Naive thymus-derived CD4-positive, alpha-beta T cell (primary cell): ENCODE measurements around the gene SPATA4. TPM values are rescaled to one million over a fixed set of nuclear protein-coding genes. Genes with fewer than 3 reads are reported as not detected.

Experiments
- ATAC-seq: fragments of 150-1000 bp; cut with Tn5 transposase; 2 replicates; pipeline ENCODE4 v1.10.0; 2021; ENCODE audit warnings: mild to moderate bottlenecking, moderate library complexity
- CTCF ChIA-PET: fragments of 350-600 bp; sonication (Branson Sonifier 250); formaldehyde crosslinking; loops from one replicate; lab custom pipeline; 2021; ENCODE audit warnings: antibody characterized with exemption; lab: Charles Lee
- POLR2A ChIA-PET: fragments of 350-600 bp; sonication (Branson Sonifier 250); formaldehyde crosslinking; loops from one replicate; lab custom pipeline; 2021; ENCODE audit warnings: antibody characterized with exemption, inconsistent platforms; lab: Charles Lee
- DNase-seq, 9 donors: peaks; one replicate each; pipeline versions ENCODE4 v3.0.0 to v3.0.0-alpha.2; 2020 to 2022; ENCODE audit warnings: mixed read lengths in 1 of 9
- H3K27ac ChIP-seq: one replicate; pipeline ENCODE4 v1.7.0; 2013; ENCODE audit warnings: mild to moderate bottlenecking, low read depth, low read length, moderate library complexity
- H3K27me3 ChIP-seq, 2 donors: one replicate each; pipeline ENCODE4 v1.7.0; 2013; ENCODE audit warnings: low read length in 2 of 2, mild to moderate bottlenecking in 2 of 2, moderate library complexity in 2 of 2; ENCODE audit not compliant: control insufficient read depth in 2 of 2, insufficient read depth in 2 of 2
- H3K36me3 ChIP-seq, 3 experiments: 1 replicate in 2 of 3; 2 replicates in 1 of 3; pipeline ENCODE4 v1.7.0; 2013; ENCODE audit warnings: low read length in 3 of 3, mild to moderate bottlenecking in 3 of 3, moderate library complexity in 1 of 3; ENCODE audit not compliant: insufficient read depth in 3 of 3, control insufficient read depth in 2 of 3
- H3K4me1 ChIP-seq, 2 donors: one replicate each; pipeline ENCODE4 v1.7.0; 2013; ENCODE audit warnings: low read length in 2 of 2, mild to moderate bottlenecking in 2 of 2, moderate library complexity in 1 of 2; ENCODE audit not compliant: control insufficient read depth in 2 of 2, insufficient read depth in 2 of 2
- H3K4me3 ChIP-seq: 2 replicates; pipeline ENCODE4 v1.7.0; 2013; ENCODE audit warnings: mild to moderate bottlenecking, low read length
- H3K9me3 ChIP-seq, 3 experiments: 1 replicate in 2 of 3; 2 replicates in 1 of 3; pipeline ENCODE4 v1.7.0; 2013; ENCODE audit warnings: low read length in 3 of 3; ENCODE audit not compliant: control insufficient read depth in 2 of 3
- H3K27ac Mint-ChIP-seq, 9 donors: one replicate each; pipeline ENCODE4 v1.8.0; 2020 to 2022; ENCODE audit warnings: mixed read lengths in 9 of 9, mild to moderate bottlenecking in 8 of 9, moderate library complexity in 5 of 9, inconsistent platforms in 2 of 9
- H3K27me3 Mint-ChIP-seq, 5 donors: one replicate each; pipeline ENCODE4 v1.8.0; 2021 to 2022; ENCODE audit warnings: mixed read lengths in 5 of 5, mild to moderate bottlenecking in 1 of 5
- H3K36me3 Mint-ChIP-seq, 5 donors: one replicate each; pipeline ENCODE4 v1.8.0; 2020 to 2022; ENCODE audit warnings: mixed read lengths in 5 of 5, mild to moderate bottlenecking in 3 of 5, inconsistent platforms in 1 of 5
- H3K4me1 Mint-ChIP-seq, 7 donors: one replicate each; pipeline ENCODE4 v1.8.0; 2020 to 2022; ENCODE audit warnings: mixed read lengths in 7 of 7, mild to moderate bottlenecking in 3 of 7, inconsistent platforms in 1 of 7
- H3K4me3 Mint-ChIP-seq, 10 donors: one replicate each; pipeline ENCODE4 v1.8.0; 2020 to 2022; ENCODE audit warnings: mild to moderate bottlenecking in 10 of 10, mixed read lengths in 10 of 10, moderate library complexity in 6 of 10, inconsistent platforms in 2 of 10
- H3K9me3 Mint-ChIP-seq, 11 donors: one replicate each; pipeline ENCODE4 v1.8.0; 2020 to 2022; ENCODE audit warnings: mixed read lengths in 11 of 11, mild to moderate bottlenecking in 4 of 11, inconsistent platforms in 1 of 11, moderate library complexity in 1 of 11
- intact Hi-C, 2 donors: fragments of 100-400 bp; cut with micrococcal nuclease; formaldehyde crosslinking; loops; one replicate each; pipeline ENCODE4 v1.15.1; 2023
- polyA plus RNA-seq, 2 donors: library from polyadenylated mRNA; unstranded; fragments of 300-500 nt; fragmentation: Illumina TruSeq; gene quantifications; one replicate each; pipeline ENCODE4 v1.2.3, GENCODE V29; 2021
- total RNA-seq, 6 experiments: library from RNA in 5 of 6; stranded (reverse) in 5 of 6; gene quantifications; 1 replicate in 5 of 6; 2 replicates in 1 of 6; pipeline ENCODE4 v1.2.3 and lab custom pipeline; 2021 to 2026

The SPATA4 gene
- total and polyA plus RNA-seq, 7 experiments from 2014 or later = not detected

GRCh38 chr4:176210579-176211296, 15.4 kb upstream of the SPATA4 start:
- ATAC-seq = no peak
- Mint-ChIP-seq H3K4me1 (peaks cover 0 to 1% (median 0%) of the 10 kb centered on the region in 7 donors), H3K9me3 (peaks cover 0 to 4% (median 0%) of the 10 kb centered on the region in 11 donors), H3K27ac (no peak overlapping the region), H3K4me3 (no peak overlapping the region), H3K27me3 (peaks cover 14 to 43% (median 29%) of the 10 kb centered on the region in 5 donors), H3K36me3 (no peaks in the 10 kb centered on the region)
- intact Hi-C loops = no loop called here
- Histone ChIP-seq H3K27me3 (no peaks in the 10 kb centered on the region), H3K36me3 (no peaks in the 10 kb centered on the region), H3K27ac (no peak overlapping the region), H3K4me1 (no peaks in the 10 kb centered on the region), H3K4me3 (no peak overlapping the region), H3K9me3 (no peaks in the 10 kb centered on the region)
- DNase-seq = no peak
- CTCF ChIA-PET = no interaction called here
- POLR2A ChIA-PET = no interaction called here

- DNase-seq (no peak), ATAC-seq (no peak)
- Histone ChIP-seq H3K4me1 (no peaks in the 10 kb centered on the region), H3K36me3 (no peaks in the 10 kb centered on the region), H3K27ac (no peak overlapping the region), H3K4me3 (no peak overlapping the region), H3K9me3 (no peaks in the 10 kb centered on the region), H3K27me3 (no peaks in the 10 kb centered on the region)
- ChIA-PET CTCF (no interaction called here), POLR2A (no interaction called here)
- Mint-ChIP-seq H3K27ac (no peak overlapping the region), H3K36me3 (no peaks in the 10 kb centered on the region), H3K9me3 (peaks cover 0 to 4% (median 0%) of the 10 kb centered on the region in 11 donors), H3K4me1 (peaks cover 0 to 6% (median 0%) of the 10 kb centered on the region in 7 donors), H3K27me3 (peaks cover 17 to 50% (median 29%) of the 10 kb centered on the region in 5 donors), H3K4me3 (no peak overlapping the region)
- intact Hi-C loops = no loop called here
Measured at GRCh38 chr4:176210101-176210500, 14.7 kb upstream of the SPATA4 start.

GRCh38 chr4:176209535-176209934, 14.2 kb upstream of the SPATA4 start:
- POLR2A ChIA-PET = no interaction called here
- Mint-ChIP-seq H3K9me3 (peaks cover 0 to 4% (median 0%) of the 10 kb centered on the region in 11 donors), H3K27ac (no peak overlapping the region), H3K4me1 (peaks cover 0 to 7% (median 0%) of the 10 kb centered on the region in 7 donors), H3K4me3 (no peak overlapping the region), H3K27me3 (peaks cover 18 to 51% (median 30%) of the 10 kb centered on the region in 5 donors), H3K36me3 (no peaks in the 10 kb centered on the region)
- Histone ChIP-seq H3K27me3 (no peaks in the 10 kb centered on the region), H3K27ac (no peak overlapping the region), H3K4me1 (no peaks in the 10 kb centered on the region), H3K4me3 (no peak overlapping the region), H3K9me3 (no peaks in the 10 kb centered on the region), H3K36me3 (no peaks in the 10 kb centered on the region)
- ATAC-seq (no peak), DNase-seq (no peak)
- CTCF ChIA-PET = no interaction called here
- intact Hi-C loops = no loop called here

- ChIA-PET POLR2A (interaction anchor here (1.1 kb wide), 1 partner anchor 12 kb away, joined by 5 read pairs; the partner anchor contains the start of gene SPATA4), CTCF (no interaction called here)
- Mint-ChIP-seq H3K9me3 (peaks cover 0 to 4% (median 0%) of the 10 kb centered on the region in 11 donors), H3K4me3 (no peak overlapping the region), H3K27ac (no peak overlapping the region), H3K36me3 (no peaks in the 10 kb centered on the region), H3K4me1 (peaks cover 0 to 7% (median 0%) of the 10 kb centered on the region in 7 donors), H3K27me3 (peaks cover 18 to 51% (median 37%) of the 10 kb centered on the region in 5 donors)
- Histone ChIP-seq H3K4me1 (no peaks in the 10 kb centered on the region), H3K36me3 (no peaks in the 10 kb centered on the region), H3K27me3 (no peaks in the 10 kb centered on the region), H3K27ac (no peak overlapping the region), H3K9me3 (no peaks in the 10 kb centered on the region), H3K4me3 (no peak overlapping the region)
- ATAC-seq (no peak), DNase-seq (no peak)
- intact Hi-C loops = no loop called here
Measured at GRCh38 chr4:176207839-176208238, 12.5 kb upstream of the SPATA4 start.

GRCh38 chr4:176205299-176205698, 9.9 kb upstream of the SPATA4 start:
- POLR2A ChIA-PET = no interaction called here
- CTCF ChIA-PET = no interaction called here
- intact Hi-C loops = no loop called here
- Mint-ChIP-seq H3K9me3 (no peaks in the 10 kb centered on the region), H3K4me3 (no peak overlapping the region), H3K4me1 (peaks cover 0 to 7% (median 0%) of the 10 kb centered on the region in 7 donors), H3K27me3 (peaks cover 10 to 37% (median 30%) of the 10 kb centered on the region in 5 donors), H3K27ac (no peak overlapping the region), H3K36me3 (no peaks in the 10 kb centered on the region)
- DNase-seq (no peak), ATAC-seq (no peak)
- H3K4me3 ChIP-seq = no peak overlapping the region
- H3K27me3 ChIP-seq = no peaks in the 10 kb centered on the region
- no peaks in the 10 kb centered on the region for H3K9me3 ChIP-seq
- H3K36me3 ChIP-seq = no peaks in the 10 kb centered on the region
- no peaks in the 10 kb centered on the region for H3K4me1 ChIP-seq
- H3K27ac ChIP-seq = no peak overlapping the region

GRCh38 chr4:176198316-176198903, 3.0 kb upstream of the SPATA4 start:
- ATAC-seq (no peak), DNase-seq (no peak)
- Mint-ChIP-seq H3K27me3 (peaks cover 4 to 27% (median 6%) of the 10 kb centered on the region in 5 donors), H3K9me3 (peaks cover 0 to 6% (median 0%) of the 10 kb centered on the region in 11 donors), H3K27ac (no peak overlapping the region), H3K36me3 (peaks cover 0 to 4% (median 0%) of the 10 kb centered on the region in 5 donors), H3K4me1 (peaks cover 3 to 12% (median 10%) of the 10 kb centered on the region in 7 donors), H3K4me3 (no peak overlapping the region)
- Histone ChIP-seq H3K9me3 (no peaks in the 10 kb centered on the region), H3K36me3 (no peaks in the 10 kb centered on the region), H3K27me3 (peaks cover 0 to 2% of the 10 kb centered on the region in 2 donors), H3K4me1 (peaks cover 5 to 9% of the 10 kb centered on the region in 2 donors), H3K27ac (no peak overlapping the region), H3K4me3 (no peak overlapping the region)
- ChIA-PET CTCF (no interaction called here), POLR2A (no interaction called here)
- intact Hi-C loops = loop anchor here (5.0 to 10.0 kb wide), 4 partner anchors 251 to 1916 kb away; partner anchors contain the start of genes CEP44 (in 1 of the 2), FBXO8 (in 1 of the 2) and NEIL3 (in 1 of the 2)
